ENCODE measurements around the gene ITGB1.
"Not testable (repeated sequence)": the region's sequence is repeated elsewhere in the genome, so short reads cannot be mapped to it uniquely, and the experiment has no call there.

Gene ITGB1

GRCh38 chr10:32984003-32984600, 26.1 kb upstream of the ITGB1 start:
- DNase-seq (ENCODE audit: low read depth): no peak
- no peak for TF ChIP-seq CTCF (conservative IDR thresholded peaks at IDR 0.05; ENCODE audit: low read length)
- no peak overlapping the region for H3K4me3 ChIP-seq (ENCODE audit: low read length)

- H3K4me3 ChIP-seq (ENCODE audit: low read length): no peak overlapping the region
Measured at GRCh38 chr10:32982911-32983909, 25.2 kb upstream of the ITGB1 start.

GRCh38 chr10:32982293-32982709, 24.3 kb upstream of the ITGB1 start:
- peak; percentile 90 for DNase-seq (ENCODE audit: low read depth)
- no peak for TF ChIP-seq CTCF (conservative IDR thresholded peaks at IDR 0.05; ENCODE audit: low read length)
- H3K4me3 ChIP-seq (ENCODE audit: low read length): no peak overlapping the region

More at GRCh38 chr10:32982911-32983909, 25.2 kb upstream of the ITGB1 start:
- no peak for TF ChIP-seq CTCF (conservative IDR thresholded peaks at IDR 0.05; ENCODE audit: low read length)
- peak; percentile 90 for DNase-seq (ENCODE audit: low read depth)

GRCh38 chr10:32981760-32982159, 23.7 kb upstream of the ITGB1 start:
- no peak overlapping the region for H3K4me3 ChIP-seq (ENCODE audit: low read length)
- DNase-seq (ENCODE audit: low read depth): peak; percentile 61
- TF ChIP-seq CTCF (conservative IDR thresholded peaks at IDR 0.05; ENCODE audit: low read length): no peak

- H3K4me3 ChIP-seq (ENCODE audit: low read length): peak overlapping the region; percentile 57
- DNase-seq (ENCODE audit: low read depth): peak; percentile 99
- TF ChIP-seq CTCF (conservative IDR thresholded peaks at IDR 0.05; ENCODE audit: low read length): peak; percentile 14; the same call in 1 of the 2 replicates
Measured at GRCh38 chr10:32980558-32981468, 22.8 kb upstream of the ITGB1 start.

GRCh38 chr10:32980242-32980557, 22.2 kb upstream of the ITGB1 start:
- no peak for DNase-seq (ENCODE audit: low read depth)
- H3K4me3 ChIP-seq (ENCODE audit: low read length): peak overlapping the region; percentile 57

GRCh38 chr10:32979719-32980118, 21.7 kb upstream of the ITGB1 start:
- not testable (repeated sequence) for DNase-seq (ENCODE audit: low read depth); H3K4me3 ChIP-seq (ENCODE audit: low read length)

More at GRCh38 chr10:32980242-32980557, 22.2 kb upstream of the ITGB1 start:
- TF ChIP-seq CTCF (conservative IDR thresholded peaks at IDR 0.05; ENCODE audit: low read length): no peak

All from AG10803 (cell line).